DND-41 (cell line): Measurements from ENCODE around the gene ZMAT3.

ENCODE experiments used
- CTCF ChIP-seq: IDR thresholded peaks from 2 replicates; pipeline ENCODE4 v1.5.1; 2012; ENCODE audit warnings: borderline replicate concordance, low read length, moderate library complexity, mild to moderate bottlenecking; ENCODE audit not compliant: poor library complexity, severe bottlenecking; ENCODE audit errors: extremely low read depth
- EZH2 ChIP-seq: IDR thresholded peaks from 3 replicates; pipeline ENCODE4 v1.6.1; 2012; ENCODE audit warnings: borderline replicate concordance, low read depth, mild to moderate bottlenecking, moderate library complexity, low read length, inconsistent platforms; ENCODE audit not compliant: severe bottlenecking

- TF ChIP-seq CTCF (no peak), EZH2 (no peak)
These were observed 36.4 kb downstream of the ZMAT3 start for GRCh38 chr3:179035232-179035631.
